ENCODE data around the gene ADORA3. TPM values are rescaled to one million over a fixed set of nuclear protein-coding genes. Genes with fewer than 3 reads are reported as not detected.
A peak's percentile ranks its signal among the peaks of the same experiment; 100 is the strongest.

The ADORA3 gene
- total RNA-seq, 2 donors from 2014 or later: 1.2 to 1.3 TPM

GRCh38 chr1:111480674-111481073 lies 22.8 kb downstream of the ADORA3 start:
- no peak overlapping the region for H3K9ac ChIP-seq (ENCODE audit: low read depth in 2 of 2, low read length in 2 of 2)
- no peaks in the 10 kb centered on the region for H3K4me1 ChIP-seq
- intact Hi-C loops (cut with DNase I): loop anchor here (2.0 kb wide), 1 partner anchor 266 kb away; no protein-coding TSS in a partner anchor
- no peak overlapping the region for H3K4me3 ChIP-seq
- no peak for DNase-seq
- H3K27me3 ChIP-seq: no peaks in the 10 kb centered on the region
- no peaks in the 10 kb centered on the region for H3K36me3 ChIP-seq
- H3K27ac ChIP-seq: no peak overlapping the region
- no peaks in the 10 kb centered on the region for H3K9me3 ChIP-seq
- no peak for TF ChIP-seq CTCF (IDR thresholded peaks at IDR 0.05)

DNA sequence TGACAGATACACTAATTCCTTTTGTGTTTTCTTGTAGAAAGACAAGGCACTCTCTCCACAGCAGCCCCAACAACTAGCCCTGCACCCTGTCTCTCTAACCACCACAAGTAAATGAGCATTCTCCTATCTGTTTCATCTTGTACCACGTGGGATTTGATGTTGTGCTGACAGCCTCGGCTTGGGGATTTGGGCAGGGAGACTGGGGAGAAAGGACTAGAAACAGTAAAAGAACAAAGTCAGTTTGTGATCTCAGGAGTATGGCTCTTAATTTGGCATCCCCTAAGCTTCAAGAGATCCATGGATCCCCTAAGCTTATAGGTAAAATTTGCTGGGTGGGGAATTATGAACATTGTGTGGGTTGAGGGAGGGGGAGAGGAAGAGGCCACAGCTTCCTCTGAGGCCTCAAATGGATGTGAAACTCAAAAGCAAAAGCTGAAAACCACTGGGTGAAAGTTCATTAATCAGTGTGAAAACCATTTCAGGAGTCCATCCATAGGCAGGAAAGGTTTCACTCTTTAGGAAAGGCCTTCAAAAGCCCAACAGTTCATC lies 26.6 kb downstream of the ADORA3 start:
- intact Hi-C loops (cut with DNase I): no loop called here
- Histone ChIP-seq H3K4me3 (no peak overlapping the region), H3K4me1 (no peaks in the 10 kb centered on the region)

DNA sequence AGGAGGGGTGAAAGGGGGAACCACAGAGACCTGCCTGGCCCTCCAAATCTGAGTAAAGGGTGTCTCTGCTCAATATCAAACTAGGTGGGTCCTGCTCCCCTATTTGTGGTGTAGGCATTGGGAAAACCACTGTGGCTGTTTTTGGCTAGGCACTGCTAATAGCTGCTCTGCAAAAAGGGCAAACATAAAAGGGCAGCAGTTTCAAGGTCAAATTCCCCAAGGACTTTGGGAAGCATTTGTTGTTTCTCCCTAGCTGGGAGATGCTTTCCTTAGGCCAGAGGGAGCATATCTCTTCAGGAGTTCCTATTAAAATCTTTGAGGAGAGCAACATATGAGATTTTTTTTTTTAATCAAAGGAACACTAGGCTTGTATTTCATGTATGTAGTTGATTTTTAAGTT lies 27.2 kb downstream of the ADORA3 start:
- H3K4me3 ChIP-seq: no peak overlapping the region
- peak overlapping the region; percentile 8 for H3K27ac ChIP-seq
- no peaks in the 10 kb centered on the region for H3K27me3 ChIP-seq
- no peak for TF ChIP-seq CTCF (IDR thresholded peaks at IDR 0.05)
- no peak overlapping the region for H3K9ac ChIP-seq (ENCODE audit: low read depth in 2 of 2, low read length in 2 of 2)
- H3K4me1 ChIP-seq: no peaks in the 10 kb centered on the region
- intact Hi-C loops (cut with DNase I): no loop called here
- no peaks in the 10 kb centered on the region for H3K36me3 ChIP-seq
- H3K9me3 ChIP-seq: no peaks in the 10 kb centered on the region
- DNase-seq: no peak

More for the DNA sequence above, 26.6 kb downstream of the ADORA3 start:
- peak overlapping the region; percentile 8 for H3K27ac ChIP-seq
- H3K9ac ChIP-seq (ENCODE audit: low read depth in 2 of 2, low read length in 2 of 2): no peak overlapping the region
- no peaks in the 10 kb centered on the region for H3K9me3 ChIP-seq
- H3K36me3 ChIP-seq: no peaks in the 10 kb centered on the region
- peak; percentile 24 for DNase-seq
- no peak for TF ChIP-seq CTCF (IDR thresholded peaks at IDR 0.05)
- H3K27me3 ChIP-seq: no peaks in the 10 kb centered on the region

DNA sequence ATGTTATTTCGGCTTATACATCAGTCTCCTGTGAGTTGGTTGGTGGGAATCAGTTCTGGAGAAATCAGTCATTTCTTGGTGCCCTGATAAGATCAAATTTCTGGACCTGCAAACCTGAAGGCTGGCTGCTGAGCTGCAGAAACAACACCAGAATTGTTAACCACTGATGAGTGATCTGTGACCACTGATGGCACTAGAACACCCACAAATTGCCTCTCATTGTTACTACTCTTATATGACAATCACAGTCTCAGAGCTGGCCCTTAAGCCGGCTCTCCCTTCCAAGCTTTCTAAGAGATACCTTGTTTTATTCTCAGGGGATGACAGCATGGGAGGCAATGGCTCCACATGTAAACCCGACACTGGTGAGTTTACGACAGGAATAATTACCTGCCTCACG lies 27.7 kb downstream of the ADORA3 start:
- Histone ChIP-seq H3K27ac (no peak overlapping the region), H3K9me3 (no peaks in the 10 kb centered on the region), H3K4me1 (no peaks in the 10 kb centered on the region), H3K36me3 (no peaks in the 10 kb centered on the region), H3K27me3 (no peaks in the 10 kb centered on the region), H3K4me3 (no peak overlapping the region), H3K9ac (ENCODE audit: low read depth in 2 of 2, low read length in 2 of 2) (no peak overlapping the region)
- DNase-seq: no peak
- no peak for TF ChIP-seq CTCF (IDR thresholded peaks at IDR 0.05)
- intact Hi-C loops (cut with DNase I): no loop called here

- TF ChIP-seq CTCF (IDR thresholded peaks at IDR 0.05): no peak
- intact Hi-C loops (cut with DNase I): no loop called here
- H3K9ac ChIP-seq (ENCODE audit: low read depth in 2 of 2, low read length in 2 of 2): no peak overlapping the region
These were observed 28.9 kb downstream of the ADORA3 start for GRCh38 chr1:111474521-111474920.

More at GRCh38 chr1:111474521-111474920, 28.9 kb downstream of the ADORA3 start:
- Histone ChIP-seq H3K4me3 (no peak overlapping the region), H3K36me3 (no peaks in the 10 kb centered on the region), H3K9me3 (no peaks in the 10 kb centered on the region), H3K27ac (peak overlapping the region; percentile 16), H3K4me1 (no peaks in the 10 kb centered on the region), H3K27me3 (no peaks in the 10 kb centered on the region)
- no peak for DNase-seq

All from colonic mucosa (tissue), 4 donors.